Neural cell (in vitro differentiated cells): ENCODE results near the gene HM13. TPM values are rescaled to one million over a fixed set of nuclear protein-coding genes. Genes with fewer than 3 reads are reported as not detected.
"Not testable (repeated sequence)": the region's sequence is repeated elsewhere in the genome, so short reads cannot be mapped to it uniquely, and the experiment has no call there.

Source experiments
- H2AFZ ChIP-seq: fragments of 200-600, 300-800 bp; sonication (generic), shearing (Covaris generic); 2 replicates; pipeline ENCODE4 v1.6.0; 2014; ENCODE audit warnings: low read depth, mild to moderate bottlenecking, antibody characterized with exemption, low read length, moderate library complexity
- H3F3A ChIP-seq: fragments of 200-600 bp; shearing (Covaris generic); 2 replicates; pipeline ENCODE4 v1.6.1; 2016; ENCODE audit warnings: mild to moderate bottlenecking, moderate library complexity, mixed read lengths, antibody characterized with exemption, low read length; ENCODE audit not compliant: insufficient read depth, poor library complexity, severe bottlenecking
- H3K27ac ChIP-seq: fragments of 200-600, 300-800 bp; sonication (generic), shearing (Covaris generic); 2 replicates; pipeline ENCODE4 v1.5.1; 2014; ENCODE audit warnings: mild to moderate bottlenecking, low read length, moderate library complexity
- H3K27me3 ChIP-seq: fragments of 300-800, 200-600 bp; sonication (generic), shearing (Covaris generic); 2 replicates; pipeline ENCODE4 v1.6.0; 2014; ENCODE audit warnings: mild to moderate bottlenecking, low read depth, low read length, moderate library complexity; ENCODE audit not compliant: insufficient read depth
- H3K36me3 ChIP-seq: fragments of 300-800, 200-600 bp; sonication (generic), shearing (Covaris generic); 2 replicates; pipeline ENCODE4 v1.5.1; 2014; ENCODE audit warnings: mild to moderate bottlenecking, antibody characterized with exemption, low read length, moderate library complexity; ENCODE audit not compliant: insufficient read depth
- H3K4me2 ChIP-seq: fragments of 300-800, 200-600 bp; sonication (generic), shearing (Covaris generic); 2 replicates; pipeline ENCODE4 v1.6.0; 2014; ENCODE audit warnings: mild to moderate bottlenecking, low read length
- H3K4me3 ChIP-seq: fragments of 300-800, 200-600 bp; sonication (generic), shearing (Covaris generic); 2 replicates; pipeline ENCODE4 v1.5.1; 2014; ENCODE audit warnings: mild to moderate bottlenecking, low read length, moderate library complexity
- H3K79me2 ChIP-seq: fragments of 200-600 bp; shearing (Covaris generic); replicated peaks from 2 replicates; pipeline ENCODE4 v1.6.0; 2014; ENCODE audit warnings: mild to moderate bottlenecking, low read length, moderate library complexity; ENCODE audit not compliant: insufficient read depth
- H3K9ac ChIP-seq: fragments of 300-800, 200-600 bp; sonication (generic), shearing (Covaris generic); 2 replicates; pipeline ENCODE4 v1.6.1; 2016; ENCODE audit warnings: mild to moderate bottlenecking, low read length, mixed read lengths
- H3K9me2 ChIP-seq: fragments of 200-600 bp; shearing (Covaris generic); 2 replicates; pipeline ENCODE4 v1.6.1; 2016; ENCODE audit warnings: mild to moderate bottlenecking, low read length, mixed read lengths; ENCODE audit not compliant: insufficient read depth
- H3K9me3 ChIP-seq: fragments of 200-600, 300-800 bp; sonication (generic), shearing (Covaris generic); 2 replicates; pipeline ENCODE4 v1.6.1; 2016; ENCODE audit warnings: mild to moderate bottlenecking, mixed run types, low read length, moderate library complexity, mixed read lengths
- H4K20me1 ChIP-seq: fragments of 200-600 bp; shearing (Covaris generic); 2 replicates; pipeline ENCODE4 v1.6.1; 2016; ENCODE audit warnings: mild to moderate bottlenecking, mixed run types; ENCODE audit not compliant: insufficient read depth
- EP300 ChIP-seq: fragments of 450-650 bp; conservative IDR thresholded peaks from 2 replicates; pipeline ENCODE4 v1.6.1; 2014; ENCODE audit warnings: antibody characterized with exemption, mild to moderate bottlenecking, moderate library complexity; ENCODE audit not compliant: poor library complexity, severe bottlenecking
- EZH2 ChIP-seq: fragments of 200-600, 300-800 bp; shearing (Covaris generic), sonication (generic); IDR thresholded peaks from 2 replicates; pipeline ENCODE4 v1.6.1; 2014; ENCODE audit warnings: antibody characterized with exemption, low read length, borderline replicate concordance, mild to moderate bottlenecking; ENCODE audit not compliant: insufficient read depth, poor library complexity, severe bottlenecking
- MXI1 ChIP-seq: fragments of 450-650 bp; conservative IDR thresholded peaks from 2 replicates; pipeline ENCODE4 v1.6.1; 2014; ENCODE audit warnings: antibody characterized with exemption, mild to moderate bottlenecking; ENCODE audit not compliant: poor library complexity, severe bottlenecking
- POLR2AphosphoS5 ChIP-seq: IDR thresholded peaks from 2 replicates; pipeline ENCODE4 v1.6.1; 2012
- RAD21 ChIP-seq: fragments of 450-650 bp; conservative IDR thresholded peaks from 2 replicates; pipeline ENCODE4 v1.6.1; 2014; ENCODE audit warnings: antibody characterized with exemption, mild to moderate bottlenecking, moderate library complexity
- SMC3 ChIP-seq: fragments of 450-650 bp; conservative IDR thresholded peaks from 2 replicates; pipeline ENCODE4 v1.6.1; 2014; ENCODE audit warnings: antibody characterized with exemption, mild to moderate bottlenecking, moderate library complexity; ENCODE audit not compliant: poor library complexity
- TAF1 ChIP-seq: IDR thresholded peaks from 2 replicates; pipeline ENCODE4 v1.6.1; 2012; ENCODE audit warnings: low read depth
- polyA plus RNA-seq: library from polyadenylated mRNA; depleted of rRNA; stranded (reverse); fragments of >200 nt; gene quantifications from 2 replicates; pipeline ENCODE4 v1.2.3, GENCODE V29; 2014
- TF ChIP-seq, protein P1 (sequence below): fragments of 450-650 bp; IDR thresholded peaks from 2 replicates; pipeline ENCODE4 v1.5.1; 2014; ENCODE audit warnings: antibody characterized with exemption, mild to moderate bottlenecking, moderate library complexity; ENCODE audit not compliant: poor library complexity, severe bottlenecking
- TF ChIP-seq, protein P2 (sequence below): IDR thresholded peaks from 2 replicates; pipeline ENCODE4 v1.6.1; 2012; ENCODE audit warnings: borderline replicate concordance

The HM13 gene
- polyA plus RNA-seq, 1 donor from 2014 or later = 95.4 TPM

DNA sequence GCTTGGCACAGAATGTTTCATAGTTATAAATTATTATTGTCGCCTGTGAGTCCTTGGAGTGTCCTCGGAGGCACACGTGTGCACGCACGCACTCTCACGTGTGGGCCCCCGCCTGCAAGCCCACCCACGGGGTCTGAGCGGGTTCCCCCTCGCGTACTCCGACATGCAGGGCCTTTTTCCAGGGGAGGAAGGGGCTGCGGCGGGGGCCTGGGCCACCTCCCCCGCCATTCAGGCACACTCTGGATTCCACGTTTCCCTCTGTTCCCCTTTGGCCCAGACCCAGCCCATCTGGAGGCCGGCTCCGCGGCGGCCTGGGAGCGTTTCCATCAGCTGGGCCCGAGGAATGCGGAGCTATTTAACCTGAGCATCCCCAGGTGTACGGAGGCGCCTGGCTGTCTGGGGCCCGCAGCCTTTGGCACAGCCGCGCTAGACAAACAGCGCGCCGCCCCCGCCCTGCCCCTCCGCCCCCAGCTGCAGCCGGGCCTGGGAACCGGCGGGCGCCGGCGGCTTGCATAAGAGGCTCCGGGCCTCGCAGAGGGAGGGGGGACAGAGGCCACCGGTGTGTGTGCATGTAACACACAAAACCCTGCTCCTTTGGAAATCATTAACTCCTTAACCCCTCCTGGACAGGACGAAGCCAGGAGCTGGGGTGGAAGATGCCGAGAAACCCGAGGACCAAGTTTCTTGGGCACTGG is 94.2 kb downstream of the HM13 start:
- no peak overlapping the region for H3K4me2 ChIP-seq
- H3K36me3 ChIP-seq = no peaks in the 10 kb centered on the region
- H4K20me1 ChIP-seq = no peaks in the 10 kb centered on the region
- H3K9me3 ChIP-seq = no peaks in the 10 kb centered on the region
- H3K27me3 ChIP-seq = peaks cover 41% of the 10 kb centered on the region
- H3F3A ChIP-seq = no peaks in the 10 kb centered on the region
- no peak overlapping the region for H3K27ac ChIP-seq
- TF ChIP-seq, protein P1, sequence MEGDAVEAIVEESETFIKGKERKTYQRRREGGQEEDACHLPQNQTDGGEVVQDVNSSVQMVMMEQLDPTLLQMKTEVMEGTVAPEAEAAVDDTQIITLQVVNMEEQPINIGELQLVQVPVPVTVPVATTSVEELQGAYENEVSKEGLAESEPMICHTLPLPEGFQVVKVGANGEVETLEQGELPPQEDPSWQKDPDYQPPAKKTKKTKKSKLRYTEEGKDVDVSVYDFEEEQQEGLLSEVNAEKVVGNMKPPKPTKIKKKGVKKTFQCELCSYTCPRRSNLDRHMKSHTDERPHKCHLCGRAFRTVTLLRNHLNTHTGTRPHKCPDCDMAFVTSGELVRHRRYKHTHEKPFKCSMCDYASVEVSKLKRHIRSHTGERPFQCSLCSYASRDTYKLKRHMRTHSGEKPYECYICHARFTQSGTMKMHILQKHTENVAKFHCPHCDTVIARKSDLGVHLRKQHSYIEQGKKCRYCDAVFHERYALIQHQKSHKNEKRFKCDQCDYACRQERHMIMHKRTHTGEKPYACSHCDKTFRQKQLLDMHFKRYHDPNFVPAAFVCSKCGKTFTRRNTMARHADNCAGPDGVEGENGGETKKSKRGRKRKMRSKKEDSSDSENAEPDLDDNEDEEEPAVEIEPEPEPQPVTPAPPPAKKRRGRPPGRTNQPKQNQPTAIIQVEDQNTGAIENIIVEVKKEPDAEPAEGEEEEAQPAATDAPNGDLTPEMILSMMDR = no peak
- TF ChIP-seq MXI1 = peak; percentile 26
- TF ChIP-seq, protein P2, sequence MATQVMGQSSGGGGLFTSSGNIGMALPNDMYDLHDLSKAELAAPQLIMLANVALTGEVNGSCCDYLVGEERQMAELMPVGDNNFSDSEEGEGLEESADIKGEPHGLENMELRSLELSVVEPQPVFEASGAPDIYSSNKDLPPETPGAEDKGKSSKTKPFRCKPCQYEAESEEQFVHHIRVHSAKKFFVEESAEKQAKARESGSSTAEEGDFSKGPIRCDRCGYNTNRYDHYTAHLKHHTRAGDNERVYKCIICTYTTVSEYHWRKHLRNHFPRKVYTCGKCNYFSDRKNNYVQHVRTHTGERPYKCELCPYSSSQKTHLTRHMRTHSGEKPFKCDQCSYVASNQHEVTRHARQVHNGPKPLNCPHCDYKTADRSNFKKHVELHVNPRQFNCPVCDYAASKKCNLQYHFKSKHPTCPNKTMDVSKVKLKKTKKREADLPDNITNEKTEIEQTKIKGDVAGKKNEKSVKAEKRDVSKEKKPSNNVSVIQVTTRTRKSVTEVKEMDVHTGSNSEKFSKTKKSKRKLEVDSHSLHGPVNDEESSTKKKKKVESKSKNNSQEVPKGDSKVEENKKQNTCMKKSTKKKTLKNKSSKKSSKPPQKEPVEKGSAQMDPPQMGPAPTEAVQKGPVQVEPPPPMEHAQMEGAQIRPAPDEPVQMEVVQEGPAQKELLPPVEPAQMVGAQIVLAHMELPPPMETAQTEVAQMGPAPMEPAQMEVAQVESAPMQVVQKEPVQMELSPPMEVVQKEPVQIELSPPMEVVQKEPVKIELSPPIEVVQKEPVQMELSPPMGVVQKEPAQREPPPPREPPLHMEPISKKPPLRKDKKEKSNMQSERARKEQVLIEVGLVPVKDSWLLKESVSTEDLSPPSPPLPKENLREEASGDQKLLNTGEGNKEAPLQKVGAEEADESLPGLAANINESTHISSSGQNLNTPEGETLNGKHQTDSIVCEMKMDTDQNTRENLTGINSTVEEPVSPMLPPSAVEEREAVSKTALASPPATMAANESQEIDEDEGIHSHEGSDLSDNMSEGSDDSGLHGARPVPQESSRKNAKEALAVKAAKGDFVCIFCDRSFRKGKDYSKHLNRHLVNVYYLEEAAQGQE = no peak
- TF ChIP-seq SMC3 = no peak
- TF ChIP-seq TAF1 = no peak
- TF ChIP-seq RAD21 = no peak
- peak; percentile 27 for TF ChIP-seq EP300
- peak; percentile 7 for TF ChIP-seq POLR2AphosphoS5
- TF ChIP-seq EZH2 = no peak
- H3K9ac ChIP-seq = peak overlapping the region; percentile 9
- no peaks in the 10 kb centered on the region for H3K79me2 ChIP-seq
- no peak overlapping the region for H2AFZ ChIP-seq
- peak overlapping the region; percentile 33 for H3K4me3 ChIP-seq
- no peaks in the 10 kb centered on the region for H3K9me2 ChIP-seq

DNA sequence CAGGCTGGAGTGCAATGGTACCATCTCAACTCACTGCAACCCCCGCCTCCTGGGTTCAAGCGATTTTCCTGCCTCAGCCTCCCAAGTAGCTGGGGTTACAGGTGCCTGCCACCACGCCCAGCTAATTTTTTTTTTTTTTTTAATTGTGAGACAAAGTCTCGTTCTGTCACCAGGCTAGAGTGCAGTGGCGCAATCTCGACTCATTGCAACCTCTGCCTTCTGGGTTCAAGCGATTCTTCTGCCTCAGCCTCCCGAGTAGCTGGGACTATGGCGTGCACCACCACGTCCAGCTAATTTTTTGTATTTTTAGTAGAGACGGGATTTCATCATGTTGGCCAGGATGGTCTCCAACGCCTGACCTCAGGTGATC is 98.0 kb downstream of the HM13 start:
- not testable (repeated sequence) for H3F3A ChIP-seq, H3K79me2 ChIP-seq, H3K4me2 ChIP-seq, H3K36me3 ChIP-seq, H3K9ac ChIP-seq, H3K4me3 ChIP-seq, H3K9me2 ChIP-seq, H4K20me1 ChIP-seq, H3K27ac ChIP-seq, H3K9me3 ChIP-seq, H2AFZ ChIP-seq
- peaks cover 21% of the 10 kb centered on the region for H3K27me3 ChIP-seq

DNA sequence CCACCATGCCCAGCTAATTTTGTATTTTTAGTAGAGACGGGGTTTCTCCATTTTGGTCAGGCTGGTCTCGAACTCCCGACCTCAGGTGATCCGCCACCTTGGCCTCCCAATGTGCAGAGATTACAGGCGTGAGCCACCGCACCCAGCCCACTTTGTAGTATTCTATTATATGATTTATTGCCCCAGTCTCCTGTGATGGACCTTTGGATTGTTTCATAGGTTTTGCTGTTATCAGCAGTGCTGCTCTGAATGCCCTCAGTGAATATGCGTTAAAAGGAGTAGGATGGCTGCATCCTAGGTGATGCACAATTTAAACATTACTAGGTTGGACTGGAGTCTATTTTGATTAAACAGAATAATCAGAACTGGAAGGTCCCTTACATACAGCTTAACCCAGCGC is 101.2 kb downstream of the HM13 start:
- H3K4me3 ChIP-seq = no peak overlapping the region
- no peaks in the 10 kb centered on the region for H3K27me3 ChIP-seq
- TF ChIP-seq POLR2AphosphoS5 (no peak), SMC3 (no peak)
- no peaks in the 10 kb centered on the region for H3K36me3 ChIP-seq
- H3K27ac ChIP-seq = no peak overlapping the region
- H3K9me2 ChIP-seq = no peaks in the 10 kb centered on the region
- H2AFZ ChIP-seq = no peak overlapping the region
- no peaks in the 10 kb centered on the region for H3K9me3 ChIP-seq
- no peaks in the 10 kb centered on the region for H3K79me2 ChIP-seq
- no peaks in the 10 kb centered on the region for H4K20me1 ChIP-seq
- H3K9ac ChIP-seq = no peak overlapping the region
- no peak overlapping the region for H3K4me2 ChIP-seq
- no peaks in the 10 kb centered on the region for H3F3A ChIP-seq
